ENCODE measurements around the gene PUS3.

Gene PUS3

GRCh38 chr11:125941267-125941618 lies 38.2 kb upstream of the PUS3 start:
- TF ChIP-seq CTCF (conservative IDR thresholded peaks at IDR 0.05; ENCODE audit: control insufficient read depth, insufficient read depth, low read depth, low read length) = no peak
- no peak for DNase-seq (ENCODE audit: low read depth)
- H3K4me3 ChIP-seq (ENCODE audit: control insufficient read depth, low read depth, low read length) = no peak overlapping the region

GRCh38 chr11:125940145-125940544 lies 37.1 kb upstream of the PUS3 start:
- TF ChIP-seq CTCF (conservative IDR thresholded peaks at IDR 0.05; ENCODE audit: control insufficient read depth, insufficient read depth, low read depth, low read length) = no peak
- DNase-seq (ENCODE audit: low read depth) = no peak
- H3K4me3 ChIP-seq (ENCODE audit: control insufficient read depth, low read depth, low read length) = no peak overlapping the region

GRCh38 chr11:125939081-125939521 lies 36.1 kb upstream of the PUS3 start:
- no peak for DNase-seq (ENCODE audit: low read depth)
- no peak overlapping the region for H3K4me3 ChIP-seq (ENCODE audit: control insufficient read depth, low read depth, low read length)
- no peak for TF ChIP-seq CTCF (conservative IDR thresholded peaks at IDR 0.05; ENCODE audit: control insufficient read depth, insufficient read depth, low read depth, low read length)

GRCh38 chr11:125938418-125938817 lies 35.4 kb upstream of the PUS3 start:
- H3K4me3 ChIP-seq (ENCODE audit: control insufficient read depth, low read depth, low read length) = no peak overlapping the region
- no peak for DNase-seq (ENCODE audit: low read depth)
- no peak for TF ChIP-seq CTCF (conservative IDR thresholded peaks at IDR 0.05; ENCODE audit: control insufficient read depth, insufficient read depth, low read depth, low read length)

- no peak overlapping the region for H3K4me3 ChIP-seq (ENCODE audit: control insufficient read depth, low read depth, low read length)
- no peak for TF ChIP-seq CTCF (conservative IDR thresholded peaks at IDR 0.05; ENCODE audit: control insufficient read depth, insufficient read depth, low read depth, low read length)
- peak; percentile 45 for DNase-seq (ENCODE audit: low read depth)
Measured at GRCh38 chr11:125935618-125936199, 32.7 kb upstream of the PUS3 start.

DNA sequence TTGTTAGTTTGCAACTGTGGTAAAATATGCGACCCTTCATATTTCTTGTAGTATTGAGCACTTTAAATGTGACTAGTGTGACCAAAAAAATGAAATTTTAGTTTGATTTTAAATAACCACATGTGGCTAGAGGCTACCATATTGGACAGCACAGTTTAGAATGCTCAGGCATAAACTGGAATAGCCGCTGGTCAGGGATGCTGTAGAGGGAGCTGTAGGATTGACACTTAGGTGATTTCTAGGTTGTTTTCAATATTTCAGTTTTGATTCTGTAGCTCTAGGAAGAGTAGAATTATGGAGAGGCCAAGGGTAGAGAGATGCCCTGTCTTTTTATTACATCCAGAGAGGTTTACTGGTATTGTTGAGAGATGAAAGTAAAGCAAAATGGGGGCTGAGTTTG lies 32.0 kb upstream of the PUS3 start:
- H3K4me3 ChIP-seq (ENCODE audit: control insufficient read depth, low read depth, low read length) = no peak overlapping the region
- TF ChIP-seq CTCF (conservative IDR thresholded peaks at IDR 0.05; ENCODE audit: control insufficient read depth, insufficient read depth, low read depth, low read length) = no peak
- no peak for DNase-seq (ENCODE audit: low read depth)

DNA sequence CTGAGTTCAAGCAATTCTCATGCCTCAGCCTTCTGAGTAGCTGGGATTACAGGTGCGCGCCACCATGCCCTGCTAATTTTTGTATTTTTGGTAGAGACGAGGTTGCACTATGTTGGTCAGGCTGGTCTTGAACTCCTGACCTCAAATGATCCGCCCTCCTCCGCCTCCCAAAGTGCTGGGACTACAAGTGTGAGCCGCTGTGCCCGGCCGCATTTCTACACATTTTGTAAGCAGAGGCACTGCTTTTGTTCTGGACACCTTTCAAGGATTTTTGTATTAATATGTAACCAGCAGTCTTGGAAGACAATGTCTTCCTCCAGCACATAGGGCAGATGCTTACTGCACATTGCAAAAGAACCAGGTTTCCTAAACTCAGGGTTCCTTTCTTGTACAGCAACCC lies 31.5 kb upstream of the PUS3 start:
- DNase-seq (ENCODE audit: low read depth) = no peak
- TF ChIP-seq CTCF (conservative IDR thresholded peaks at IDR 0.05; ENCODE audit: control insufficient read depth, insufficient read depth, low read depth, low read length) = no peak
- H3K4me3 ChIP-seq (ENCODE audit: control insufficient read depth, low read depth, low read length) = no peak overlapping the region

Measured in fibroblast of mammary gland (primary cell).